ENCODE measurements around the gene GLI3.

DNA sequence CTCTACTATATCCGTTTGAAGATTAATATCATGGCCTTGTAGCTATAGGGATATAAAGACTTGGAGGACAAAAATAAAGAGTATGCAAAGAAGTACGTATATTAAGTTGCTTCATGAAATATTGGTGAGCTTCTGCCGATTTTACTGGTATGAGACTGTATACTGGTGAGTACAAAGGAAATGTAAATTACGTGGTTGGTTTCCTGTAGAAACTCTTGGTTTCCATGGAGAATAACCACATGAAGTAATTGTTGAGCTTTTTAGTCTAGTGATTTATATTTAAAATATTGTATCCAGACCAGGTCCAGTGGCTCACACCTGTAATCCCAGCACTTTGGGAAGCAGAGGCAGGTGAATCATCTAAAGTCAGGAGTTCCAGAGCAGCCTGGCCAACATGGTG, 32.2 kb upstream of the GLI3 start:
- TF ChIP-seq, protein P1, sequence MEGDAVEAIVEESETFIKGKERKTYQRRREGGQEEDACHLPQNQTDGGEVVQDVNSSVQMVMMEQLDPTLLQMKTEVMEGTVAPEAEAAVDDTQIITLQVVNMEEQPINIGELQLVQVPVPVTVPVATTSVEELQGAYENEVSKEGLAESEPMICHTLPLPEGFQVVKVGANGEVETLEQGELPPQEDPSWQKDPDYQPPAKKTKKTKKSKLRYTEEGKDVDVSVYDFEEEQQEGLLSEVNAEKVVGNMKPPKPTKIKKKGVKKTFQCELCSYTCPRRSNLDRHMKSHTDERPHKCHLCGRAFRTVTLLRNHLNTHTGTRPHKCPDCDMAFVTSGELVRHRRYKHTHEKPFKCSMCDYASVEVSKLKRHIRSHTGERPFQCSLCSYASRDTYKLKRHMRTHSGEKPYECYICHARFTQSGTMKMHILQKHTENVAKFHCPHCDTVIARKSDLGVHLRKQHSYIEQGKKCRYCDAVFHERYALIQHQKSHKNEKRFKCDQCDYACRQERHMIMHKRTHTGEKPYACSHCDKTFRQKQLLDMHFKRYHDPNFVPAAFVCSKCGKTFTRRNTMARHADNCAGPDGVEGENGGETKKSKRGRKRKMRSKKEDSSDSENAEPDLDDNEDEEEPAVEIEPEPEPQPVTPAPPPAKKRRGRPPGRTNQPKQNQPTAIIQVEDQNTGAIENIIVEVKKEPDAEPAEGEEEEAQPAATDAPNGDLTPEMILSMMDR (IDR thresholded peaks at IDR 0.05), result no peak
- TF ChIP-seq POLR2A (IDR thresholded peaks at IDR 0.05), result no peak
